Nucleus accumbens (tissue), 56 donors: ENCODE measurements around the gene MAT2A.
"Not testable (repeated sequence)": the region's sequence is repeated elsewhere in the genome, so short reads cannot be mapped to it uniquely, and the experiment has no call there.

Experiments used
- DNase-seq, 56 donors: peaks; one replicate each; lab custom pipeline; 2025; lab: John Stamatoyannopoulos, UW

The MAT2A gene

DNA sequence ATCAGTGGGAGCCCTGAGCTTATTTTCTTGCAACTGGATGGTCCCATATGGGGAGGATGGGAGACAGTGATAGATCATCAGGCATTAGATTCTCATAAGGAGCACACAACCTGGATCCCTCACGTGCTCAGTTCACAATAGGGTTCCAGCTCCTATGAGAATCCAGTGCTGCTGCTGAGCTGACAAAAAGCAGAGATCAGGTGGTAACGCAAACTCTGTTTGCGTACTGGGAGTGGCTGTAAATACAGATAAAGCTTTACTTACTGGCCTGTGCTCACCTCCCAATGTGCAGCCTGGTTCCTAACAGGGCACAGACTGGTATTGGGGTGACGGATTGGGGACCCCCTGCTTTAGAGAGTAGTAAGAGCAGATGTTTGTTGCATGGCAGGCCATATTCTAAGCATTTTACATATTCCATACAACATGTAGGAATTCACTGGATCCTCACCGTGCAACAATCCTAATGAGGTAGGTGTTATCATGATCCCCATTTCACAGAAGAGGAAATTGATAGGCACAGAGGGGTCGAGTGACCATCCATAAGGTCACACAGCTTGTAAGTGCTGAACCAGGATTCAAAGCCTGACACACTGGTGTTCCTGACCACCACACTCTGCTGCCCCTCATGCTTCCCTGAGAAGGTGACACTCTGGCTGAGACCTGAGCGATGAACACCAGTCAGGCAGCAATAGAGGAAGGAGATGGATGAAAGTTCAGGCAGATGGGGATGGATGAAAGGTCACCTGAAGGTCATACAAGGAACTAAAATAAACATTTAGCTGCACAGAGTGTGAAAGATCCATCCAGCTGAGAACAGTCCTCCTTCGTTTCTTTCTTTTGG is 15.7 kb upstream of the MAT2A start:
- DNase-seq: no peak

DNA sequence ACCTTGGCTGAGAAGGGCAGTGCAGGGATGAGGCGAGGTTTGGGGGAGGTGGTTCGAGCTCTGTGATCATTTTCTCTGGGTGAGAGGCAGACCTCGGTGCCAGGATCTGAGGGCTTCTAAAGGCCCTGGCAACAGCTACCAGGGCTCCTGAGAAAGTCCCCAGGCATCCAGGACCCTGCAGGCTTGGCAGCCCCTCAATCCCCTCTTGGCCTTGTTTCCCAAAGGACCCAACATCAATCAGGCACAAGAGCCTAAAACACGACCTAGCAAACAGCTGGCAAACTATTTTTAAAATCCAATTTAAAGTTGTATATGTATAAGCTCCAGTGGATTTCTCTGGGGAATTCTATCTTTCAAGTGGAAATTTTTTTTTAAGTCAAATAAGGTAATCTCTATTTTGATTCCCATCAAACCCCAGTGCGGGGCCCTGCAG is 15.0 kb upstream of the MAT2A start:
- peak in 18 of 56 donors; percentile 9 to 64 (median 39) for DNase-seq

DNA sequence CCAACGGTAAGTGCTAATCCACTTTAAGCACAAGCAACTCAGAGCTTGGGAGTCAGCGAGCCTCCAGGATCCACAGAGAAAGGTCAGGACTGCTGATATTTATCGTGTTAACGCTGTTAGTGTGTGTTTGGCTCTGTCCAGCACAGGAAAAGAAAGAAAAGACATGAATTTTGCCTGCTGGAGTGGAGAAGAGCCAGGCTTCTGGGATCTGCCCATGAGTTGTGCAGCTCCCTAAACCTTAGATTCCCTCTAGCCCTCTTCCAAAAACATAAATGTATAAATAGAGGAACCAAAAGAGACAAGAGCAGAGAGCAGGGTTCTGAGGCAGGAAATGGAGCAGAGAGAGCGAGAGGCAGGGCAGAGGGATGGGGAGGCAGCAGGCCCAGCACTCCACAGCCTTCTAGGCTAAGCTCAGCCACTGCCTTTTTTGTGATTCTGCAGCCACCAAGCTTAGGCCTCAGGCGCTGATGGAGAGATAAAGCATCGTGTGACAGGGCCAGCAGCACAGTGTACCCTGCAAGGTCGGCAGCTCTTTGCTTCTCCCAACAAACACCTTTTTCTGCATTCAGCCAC is 14.5 kb upstream of the MAT2A start:
- DNase-seq: peak in 4 of 56 donors; percentile 32 to 47 (median 33)

DNA sequence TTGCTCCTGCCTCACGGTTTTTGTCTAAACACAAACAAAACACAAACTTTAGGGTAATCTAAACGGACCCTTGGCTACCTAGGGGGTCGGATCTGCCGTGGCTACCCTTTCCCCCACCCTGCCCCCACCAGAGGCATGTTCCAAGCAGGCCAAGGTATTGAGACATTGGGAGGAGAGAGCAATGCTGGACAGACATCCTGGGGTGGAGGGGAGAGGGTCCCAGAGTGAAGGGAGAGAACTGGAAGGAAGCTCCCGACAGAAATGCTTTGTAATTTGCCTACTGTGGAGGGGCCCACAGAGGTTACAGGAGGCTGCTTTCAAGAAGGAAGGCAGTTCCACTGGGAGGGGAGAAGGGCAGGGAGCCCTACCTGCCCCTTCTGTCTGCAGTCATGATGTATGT is 13.9 kb upstream of the MAT2A start:
- DNase-seq: no peak

DNA sequence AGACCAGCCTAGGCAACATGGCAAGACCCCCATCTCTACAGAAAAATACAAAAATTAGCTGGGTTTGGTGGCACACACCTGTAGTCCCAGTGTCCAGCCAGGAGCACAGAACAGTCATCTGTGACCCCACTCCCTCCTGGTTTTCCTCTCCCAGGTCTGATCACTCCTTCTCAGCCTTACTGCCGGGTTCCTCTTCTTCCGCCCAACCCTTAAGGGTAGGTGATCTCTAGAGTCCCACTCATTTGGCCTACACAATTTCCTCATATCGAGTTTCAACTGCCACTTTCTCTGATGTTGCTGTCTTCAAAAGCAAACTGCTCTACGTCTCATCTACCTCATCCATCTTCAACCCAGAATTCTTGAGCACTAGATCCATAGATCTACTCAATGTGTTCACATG is 13.4 kb upstream of the MAT2A start:
- no peak for DNase-seq

DNA sequence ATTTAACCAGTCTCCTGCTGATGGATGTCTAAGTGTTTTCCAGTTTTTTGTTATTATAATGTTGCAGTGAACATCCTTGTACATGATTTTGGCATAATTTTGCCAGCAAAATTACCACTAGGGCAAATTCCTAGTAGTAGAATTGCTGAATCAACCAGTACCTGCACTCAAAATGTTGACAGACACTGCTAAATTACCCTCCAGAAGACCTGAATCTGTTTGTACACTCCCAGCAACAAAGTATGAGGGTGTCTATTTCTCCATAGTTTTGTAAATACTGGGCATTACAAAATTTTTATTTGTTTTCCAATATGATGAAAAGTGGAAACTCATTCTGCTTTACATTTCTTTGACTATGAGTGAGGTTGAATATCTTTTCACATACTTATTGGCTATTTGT is 11.2 kb upstream of the MAT2A start:
- no peak for DNase-seq

DNA sequence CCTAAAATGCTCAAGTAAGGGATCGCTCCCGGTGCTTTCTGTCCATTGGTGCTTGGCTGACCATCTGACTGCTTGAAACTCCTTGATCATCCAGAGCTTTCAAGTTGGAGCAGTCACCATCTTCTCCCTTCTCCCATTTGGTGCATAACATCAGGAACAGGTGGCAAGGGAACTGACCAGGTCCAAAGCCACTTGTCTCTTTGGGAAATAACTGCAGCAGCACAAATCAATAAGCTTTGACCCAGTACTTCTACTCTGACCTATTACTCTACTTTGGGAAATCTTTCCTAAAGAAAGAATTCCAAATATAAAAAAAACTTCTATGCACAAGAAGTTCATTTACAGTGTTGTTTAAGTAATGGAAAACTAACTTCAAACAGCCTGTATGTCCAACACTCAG is 10.6 kb upstream of the MAT2A start:
- no peak for DNase-seq

DNA sequence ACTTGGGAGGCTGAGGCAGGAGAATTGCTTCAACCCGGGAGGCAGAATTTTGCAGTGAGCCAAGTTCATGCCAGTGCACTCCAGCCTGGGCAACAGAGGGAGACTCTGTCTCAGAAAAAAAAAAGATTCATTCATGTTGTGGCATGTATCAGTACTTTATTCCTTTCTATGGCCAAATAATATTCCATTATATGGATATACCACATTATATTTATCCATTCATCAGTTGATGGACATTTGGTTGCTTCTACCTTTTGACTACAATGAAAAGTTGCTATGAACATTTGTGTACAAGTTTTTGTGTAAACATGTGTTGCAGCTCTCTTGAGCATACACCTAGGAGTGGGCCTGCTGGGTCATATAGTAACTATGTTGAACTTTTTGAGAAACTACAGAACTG is 9.2 kb upstream of the MAT2A start:
- DNase-seq: no peak

DNA sequence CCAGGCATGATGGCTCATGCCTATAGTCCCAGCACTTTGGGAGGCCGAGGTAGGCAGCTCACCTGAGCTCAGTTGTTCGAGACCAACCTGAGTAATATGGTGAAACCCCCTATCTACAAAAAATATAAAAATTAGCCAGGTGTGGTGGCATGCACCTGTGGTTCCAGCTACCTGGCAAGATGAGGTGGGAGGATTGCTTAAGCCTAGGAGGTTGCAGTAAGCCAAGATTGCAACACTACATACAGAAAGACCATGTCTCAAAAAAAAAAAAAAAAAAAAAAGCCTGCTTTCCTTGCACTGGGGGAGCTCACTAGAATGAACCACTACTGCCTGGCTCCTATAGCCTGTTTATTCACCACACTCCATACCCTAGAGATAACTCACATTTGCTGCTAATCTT is 7.4 kb upstream of the MAT2A start:
- DNase-seq: no peak

DNA sequence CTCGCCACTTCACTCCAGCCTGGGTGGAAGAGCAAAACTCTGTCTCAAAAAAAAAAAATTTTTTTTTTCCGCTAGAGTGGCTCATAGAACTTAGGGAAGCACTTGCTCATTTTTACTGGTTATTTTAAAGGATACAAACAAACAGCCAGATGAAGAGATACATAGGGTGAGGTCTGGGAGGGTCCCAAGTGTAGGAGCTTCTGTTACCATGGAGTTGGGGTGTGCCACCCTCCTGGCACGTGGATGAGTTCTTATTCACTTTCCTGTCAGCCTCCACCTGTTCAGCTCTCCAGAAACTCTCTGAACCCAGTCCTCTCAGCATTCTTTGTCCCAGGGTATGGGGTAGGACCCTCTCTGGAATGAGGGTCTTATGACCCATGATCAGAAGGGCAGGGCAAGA is 4.9 kb upstream of the MAT2A start:
- DNase-seq: no peak

DNA sequence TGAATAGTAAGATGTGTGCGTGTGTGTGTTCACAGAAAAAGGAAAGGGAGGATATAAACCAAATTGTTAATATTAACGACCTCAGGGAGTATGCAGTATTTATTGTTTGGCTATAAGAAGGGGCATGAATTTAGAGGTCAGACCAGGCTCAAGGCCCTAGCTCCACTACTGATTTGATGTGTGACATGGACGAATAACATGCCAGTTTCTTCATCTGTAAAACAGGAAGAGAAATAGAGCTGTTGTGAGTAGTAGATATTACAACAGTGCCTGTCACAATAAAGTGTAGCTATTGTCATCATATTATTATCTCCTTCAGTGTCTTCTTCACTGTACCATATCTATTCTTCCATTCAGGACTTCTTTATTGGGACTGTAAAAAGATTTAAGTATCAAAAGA is 4.1 kb upstream of the MAT2A start:
- no peak for DNase-seq

DNA sequence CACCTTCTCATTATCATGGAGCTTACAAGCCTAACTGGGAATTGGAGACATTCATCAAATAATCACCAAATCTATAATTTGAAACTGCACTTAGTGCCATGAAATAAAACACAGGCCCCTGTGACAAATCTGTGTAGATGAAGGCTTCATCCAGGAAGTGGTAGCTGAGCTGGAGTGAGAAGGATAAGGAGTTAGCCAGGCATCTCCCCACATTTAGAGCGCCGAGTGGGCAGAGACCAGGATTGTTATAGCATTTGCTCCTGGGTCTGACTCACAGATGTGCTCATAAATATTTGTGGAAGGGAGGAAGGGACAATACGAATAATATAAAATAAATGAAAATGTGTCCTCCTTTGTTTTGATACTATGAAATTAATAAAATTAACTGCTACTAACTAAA is 2.5 kb upstream of the MAT2A start:
- peak in 1 of 56 donors; percentile 10 for DNase-seq

DNA sequence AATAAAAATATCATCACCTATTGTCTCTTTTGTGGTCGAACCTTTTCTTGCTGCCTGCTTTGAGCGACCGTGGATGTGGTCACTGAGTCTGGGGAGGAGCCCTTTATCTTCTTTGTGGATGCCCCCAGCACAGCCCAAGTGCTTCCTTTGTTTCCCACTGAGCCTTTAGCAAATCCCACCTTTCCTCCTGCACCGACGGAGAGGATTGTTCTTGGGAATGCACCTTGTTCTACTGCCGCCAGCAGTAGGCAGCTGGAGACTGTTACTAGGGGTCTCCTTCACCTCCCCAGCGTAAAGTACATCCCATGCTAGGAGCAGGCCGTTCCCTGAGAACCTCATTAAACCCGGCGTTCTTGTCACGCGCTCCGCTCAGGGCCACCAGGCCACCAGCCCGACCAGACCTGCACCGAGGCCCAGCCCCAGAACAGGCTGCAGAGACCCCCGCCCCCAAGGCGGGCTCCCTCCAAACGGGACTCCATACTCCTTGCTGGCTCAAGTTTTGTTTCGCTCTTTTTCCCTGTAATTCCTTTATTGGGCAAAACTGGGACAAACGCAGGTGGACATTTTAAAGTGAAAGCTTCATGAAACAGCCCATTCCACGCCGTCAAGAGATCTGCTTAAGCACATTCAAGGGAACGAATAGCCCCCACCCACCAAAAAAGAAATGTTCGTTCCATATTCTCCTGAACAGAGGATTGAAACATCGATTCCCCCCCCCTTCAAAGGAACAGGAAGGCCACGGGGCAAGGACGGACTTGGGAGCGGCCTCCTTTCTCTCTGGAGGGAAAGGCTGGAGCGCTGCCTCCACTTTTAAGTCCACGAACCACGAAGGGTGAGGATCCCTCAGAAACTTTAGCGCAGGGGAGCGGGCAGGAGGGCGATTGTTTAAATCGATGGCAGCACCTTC is 1.1 kb upstream of the MAT2A start:
- DNase-seq: peak in 49 of 56 donors; percentile 22 to 76 (median 52)

DNA sequence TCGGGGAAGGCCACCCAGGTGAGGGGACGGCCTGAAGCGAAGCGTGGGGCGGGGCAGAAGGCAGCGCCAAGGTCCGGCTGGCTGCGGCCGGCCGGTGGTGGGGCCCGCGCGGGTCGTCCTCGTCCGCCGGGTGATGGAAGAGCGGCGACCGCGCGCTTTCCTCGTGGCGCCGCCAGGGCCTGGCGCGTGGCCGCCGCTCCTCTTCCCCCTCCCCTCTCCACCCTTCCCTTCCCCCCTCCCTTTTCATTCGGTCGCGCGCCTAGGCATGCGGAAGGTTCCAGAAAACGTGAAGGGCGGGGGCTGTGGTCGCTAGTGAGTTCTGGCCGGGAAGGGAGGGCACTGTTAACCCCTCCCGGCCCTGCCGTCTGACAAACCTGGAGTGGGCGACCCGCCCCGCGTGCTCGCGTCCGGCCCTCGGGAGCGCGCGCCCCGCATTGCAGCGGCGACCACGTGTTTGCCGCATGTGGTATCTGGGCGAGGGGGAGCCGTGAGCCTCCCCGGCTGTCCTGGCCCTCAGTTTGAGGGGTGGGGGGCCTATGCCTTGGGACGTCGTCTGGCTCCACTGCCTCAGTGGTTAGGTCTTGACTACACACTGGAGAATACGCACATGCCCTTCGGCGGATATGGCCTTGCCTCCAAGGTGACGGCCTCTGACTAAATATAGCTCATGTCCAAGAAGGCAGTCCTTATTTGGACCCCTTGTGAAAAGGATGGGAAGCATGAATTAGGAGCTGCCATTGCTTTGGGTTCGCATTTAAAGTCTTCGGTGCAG is 579 bp downstream of the MAT2A start:
- DNase-seq: peak in 52 of 56 donors; percentile 22 to 88 (median 65)

DNA sequence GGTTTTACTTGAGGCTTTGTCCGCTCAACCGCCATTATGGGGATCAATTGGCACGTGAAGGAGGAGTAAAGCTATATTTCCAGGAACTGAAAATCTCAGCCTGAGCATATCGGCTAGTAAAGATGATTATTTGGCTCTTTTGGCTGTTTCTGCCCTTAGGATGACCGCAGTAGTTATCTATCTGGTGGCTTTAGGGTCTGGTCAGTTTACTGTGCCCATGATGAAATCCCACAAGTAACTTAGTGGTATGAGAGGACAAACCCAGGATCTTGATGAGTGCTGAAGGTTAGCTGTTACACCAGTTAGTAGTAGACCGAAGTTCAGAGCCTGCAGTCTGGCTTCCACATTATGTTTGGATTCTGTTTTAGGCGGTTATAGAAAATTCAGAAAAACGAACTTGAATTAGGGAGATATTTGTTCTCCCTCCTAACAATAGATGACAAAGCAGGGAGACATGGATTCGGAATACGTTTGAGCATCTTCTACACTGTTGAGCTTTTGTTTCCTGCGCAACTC is 1.2 kb downstream of the MAT2A start:
- DNase-seq: peak in 1 of 56 donors; percentile 50

DNA sequence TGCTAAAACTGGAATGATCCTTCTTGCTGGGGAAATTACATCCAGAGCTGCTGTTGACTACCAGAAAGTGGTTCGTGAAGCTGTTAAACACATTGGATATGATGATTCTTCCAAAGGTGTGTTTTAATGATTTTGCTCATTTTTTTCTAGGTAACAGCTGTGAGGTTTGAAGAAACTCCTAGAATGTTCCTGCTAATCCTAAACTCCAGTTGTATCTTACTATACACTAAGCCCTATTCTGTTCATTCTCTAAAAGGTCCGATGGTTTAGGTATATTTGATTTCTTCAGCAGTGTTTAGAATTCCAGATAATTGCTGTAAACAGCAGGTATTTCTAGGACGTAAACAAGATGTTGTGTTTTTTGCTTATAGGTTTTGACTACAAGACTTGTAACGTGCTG is 2.3 kb downstream of the MAT2A start:
- DNase-seq: no peak

DNA sequence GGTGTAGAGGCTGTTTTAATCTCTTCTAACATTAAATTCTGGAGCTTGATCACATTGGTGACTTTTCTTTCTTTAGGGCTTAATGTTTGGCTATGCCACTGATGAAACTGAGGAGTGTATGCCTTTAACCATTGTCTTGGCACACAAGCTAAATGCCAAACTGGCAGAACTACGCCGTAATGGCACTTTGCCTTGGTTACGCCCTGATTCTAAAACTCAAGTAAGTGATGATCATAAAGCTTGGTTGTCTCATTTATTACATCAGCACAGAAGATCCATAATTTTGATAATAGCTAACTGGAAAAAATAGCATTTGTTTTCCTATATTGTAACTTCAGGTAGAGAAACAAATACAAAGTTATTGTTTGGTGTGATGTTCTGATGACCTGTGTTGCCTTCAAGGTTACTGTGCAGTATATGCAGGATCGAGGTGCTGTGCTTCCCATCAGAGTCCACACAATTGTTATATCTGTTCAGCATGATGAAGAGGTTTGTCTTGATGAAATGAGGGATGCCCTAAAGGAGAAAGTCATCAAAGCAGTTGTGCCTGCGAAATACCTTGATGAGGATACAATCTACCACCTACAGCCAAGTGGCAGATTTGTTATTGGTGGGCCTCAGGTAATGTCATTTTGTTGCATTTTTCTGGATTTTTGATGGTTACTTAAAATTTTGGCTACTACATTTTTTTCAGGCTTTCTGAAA is 2.9 kb downstream of the MAT2A start:
- DNase-seq: no peak

DNA sequence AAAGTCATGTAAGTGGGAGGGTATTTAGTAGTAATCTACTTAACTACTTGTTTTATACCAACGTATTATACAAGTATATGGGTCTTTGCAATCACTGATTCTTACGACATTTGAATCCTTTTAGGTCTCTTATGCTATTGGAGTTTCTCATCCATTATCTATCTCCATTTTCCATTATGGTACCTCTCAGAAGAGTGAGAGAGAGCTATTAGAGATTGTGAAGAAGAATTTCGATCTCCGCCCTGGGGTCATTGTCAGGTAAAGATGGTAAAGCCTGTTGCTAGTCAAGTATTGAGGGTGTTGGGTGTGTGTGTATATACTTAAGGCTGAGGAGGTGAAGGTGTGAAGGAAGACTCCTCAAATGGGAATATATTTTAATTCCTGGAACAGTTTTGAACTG is 3.8 kb downstream of the MAT2A start:
- no peak for DNase-seq

DNA sequence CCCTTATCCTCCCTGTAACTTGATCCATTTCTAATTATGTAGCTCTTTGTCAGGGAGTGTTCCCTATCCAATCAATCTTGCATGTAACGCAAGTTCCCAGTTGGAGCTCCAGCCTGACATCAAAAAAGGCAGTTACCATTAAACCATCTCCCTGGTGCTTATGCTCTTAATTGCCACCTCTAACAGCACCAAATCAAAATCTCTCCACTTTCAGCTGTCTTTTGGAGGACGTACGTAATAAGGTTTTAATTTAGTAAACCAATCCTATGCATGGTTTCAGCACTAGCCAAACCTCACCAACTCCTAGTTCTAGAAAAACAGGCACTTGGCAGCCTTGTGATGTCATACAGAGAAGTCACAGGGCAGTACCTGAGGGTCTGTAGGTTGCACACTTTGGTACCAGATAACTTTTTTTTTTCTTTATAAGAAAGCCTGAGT is 5.3 kb downstream of the MAT2A start:
- not testable (repeated sequence) for DNase-seq
